GM19240 (cell line): ENCODE results near the gene RBBP8NL.

Experiments used
- DNase-seq: peaks from one replicate; pipeline ENCODE4 v3.0.0; 2011; ENCODE audit warnings: low spot score; ENCODE audit not compliant: insufficient read length

The RBBP8NL gene

DNA sequence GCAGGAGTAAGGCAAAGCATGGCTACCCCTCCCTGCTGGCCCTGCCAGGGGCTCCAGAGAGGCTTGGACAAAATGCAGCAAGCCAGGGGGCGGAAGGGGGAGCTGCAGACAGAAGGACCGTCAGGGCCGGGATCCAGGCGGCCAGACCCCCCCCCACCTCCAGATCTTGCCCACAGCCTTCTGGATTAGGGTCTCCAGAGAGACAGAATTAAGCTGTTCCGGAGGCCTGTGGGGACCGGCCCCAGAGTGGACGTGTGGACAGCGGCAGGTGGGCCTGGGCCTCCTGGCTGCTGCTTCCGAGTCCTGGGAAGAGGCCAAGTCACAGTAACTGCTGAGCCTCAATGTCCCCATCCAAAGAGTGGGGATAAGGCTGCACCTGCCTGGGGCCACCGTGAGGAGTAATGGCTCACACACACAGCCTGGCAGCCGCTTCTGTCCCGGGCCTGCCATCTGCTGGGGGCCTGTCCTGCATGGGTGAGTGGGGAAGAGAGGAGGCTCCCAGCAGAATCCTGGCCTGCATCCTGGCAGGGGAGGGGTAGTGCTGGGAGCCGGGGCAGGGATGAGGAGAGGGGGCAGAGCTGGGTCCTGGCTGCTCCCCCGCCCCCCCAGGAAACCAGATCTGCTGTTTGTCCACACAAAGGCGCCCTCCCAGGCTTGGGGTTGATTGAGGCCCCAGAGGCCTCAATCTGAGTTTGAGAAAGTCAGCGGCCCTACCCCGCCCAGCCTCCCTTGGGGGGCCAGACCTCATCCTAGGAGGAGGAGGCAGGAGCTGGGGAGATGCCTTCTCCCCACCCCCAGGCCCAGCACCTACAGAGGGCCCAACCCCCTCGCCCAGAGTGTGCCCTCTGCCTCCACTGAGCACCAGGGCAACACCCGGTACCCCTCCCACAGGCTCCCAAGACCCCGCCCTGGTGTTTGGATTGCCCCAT, 64.1 kb downstream of the RBBP8NL start:
- no peak for DNase-seq

- DNase-seq: no peak
These were observed 64.8 kb downstream of the RBBP8NL start for GRCh38 chr20:62362590-62362940.

DNA sequence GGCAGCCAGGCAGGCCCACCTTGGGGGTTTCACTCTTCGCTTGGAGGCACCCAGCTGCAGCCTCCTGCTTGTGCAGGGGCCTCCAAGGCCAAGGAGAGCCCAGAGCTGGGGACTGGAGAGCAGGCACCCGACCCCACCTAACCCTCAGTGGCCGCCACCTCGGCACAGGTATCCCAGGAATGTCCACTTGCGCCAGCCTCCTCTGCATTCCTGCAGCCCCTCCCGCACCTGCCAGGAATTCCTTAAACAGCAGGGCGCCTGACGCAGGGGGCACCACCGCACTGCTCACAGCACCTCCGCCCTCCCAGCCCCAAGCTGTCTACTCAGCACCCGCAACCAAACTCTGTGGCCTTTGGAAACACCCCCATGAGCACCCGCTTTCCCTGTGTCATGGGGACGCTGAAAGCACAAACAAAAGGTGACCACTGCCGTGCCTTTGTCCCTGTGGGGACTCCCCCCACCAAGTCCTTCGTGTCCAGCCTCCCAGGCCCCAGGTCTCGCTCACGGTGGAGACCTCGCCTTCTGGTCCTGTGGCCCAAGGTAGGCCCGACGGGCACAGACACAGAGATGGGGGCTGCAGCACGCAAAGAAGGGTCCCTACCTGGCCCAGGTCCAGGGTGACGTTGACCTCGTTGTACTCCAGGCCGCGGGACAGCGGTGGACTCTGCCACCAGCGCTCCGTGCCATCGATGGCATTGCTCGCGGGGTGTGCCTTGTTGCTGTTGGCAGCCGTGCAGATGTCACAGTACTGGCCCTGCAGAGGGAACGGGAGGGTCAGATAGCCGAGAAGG, 65.3 kb downstream of the RBBP8NL start:
- no peak for DNase-seq

DNA sequence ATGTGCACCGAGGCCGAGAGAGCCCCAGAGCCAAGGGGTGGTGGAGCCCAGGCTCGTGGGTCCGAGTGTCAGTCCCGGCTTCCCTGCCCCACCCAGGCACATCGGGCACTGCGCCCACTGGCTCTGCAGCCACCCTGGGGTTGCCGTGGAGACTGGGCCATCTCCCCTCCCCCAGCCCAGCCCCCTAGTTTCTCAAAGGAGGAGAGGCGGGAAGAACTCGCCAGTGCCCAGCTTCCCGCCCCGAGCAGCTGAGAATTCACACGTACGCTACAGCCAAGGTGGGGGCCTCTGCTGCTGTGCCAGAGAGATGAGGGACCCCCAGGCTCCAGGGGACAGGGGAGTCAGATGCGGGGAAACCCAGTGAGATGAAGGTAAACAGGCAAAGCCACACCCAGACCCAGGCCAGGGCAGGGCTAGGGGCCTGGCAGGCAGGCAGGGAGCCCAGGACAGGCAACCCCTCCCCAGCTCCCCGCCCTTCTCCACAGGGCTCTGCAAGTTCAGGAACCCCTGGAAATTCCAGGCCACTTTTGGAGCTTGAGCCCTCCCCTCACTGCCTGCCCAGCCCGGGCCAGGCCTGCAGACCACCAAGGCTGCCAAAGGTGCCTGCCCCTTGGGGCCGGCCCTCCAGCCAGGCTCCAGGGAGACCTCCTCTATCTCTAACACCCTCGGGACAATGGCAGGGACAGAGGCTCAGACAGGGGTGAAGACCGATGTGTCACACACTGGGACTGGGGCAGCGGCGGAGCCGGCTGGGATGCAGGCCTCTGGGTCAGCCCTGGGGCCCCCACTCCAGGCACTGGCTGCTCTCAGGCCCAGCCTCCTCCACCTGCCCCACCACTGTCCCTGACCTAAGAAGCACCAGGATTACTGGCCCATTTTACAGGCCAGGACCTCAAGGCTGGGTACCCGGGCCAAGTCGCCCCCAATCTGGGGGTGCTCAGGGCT, 66.2 kb downstream of the RBBP8NL start:
- DNase-seq: no peak
